Medulla oblongata (tissue), 1 donor: Measurements from ENCODE around the gene APOBEC3B.
"Not testable (repeated sequence)": the region's sequence is repeated elsewhere in the genome, so short reads cannot be mapped to it uniquely, and the experiment has no call there.

ENCODE experiments used
- DNase-seq: peaks from one replicate; pipeline ENCODE4 v3.0.0-alpha.2; 2015; ENCODE audit errors: extremely low spot score

The APOBEC3B gene

DNA sequence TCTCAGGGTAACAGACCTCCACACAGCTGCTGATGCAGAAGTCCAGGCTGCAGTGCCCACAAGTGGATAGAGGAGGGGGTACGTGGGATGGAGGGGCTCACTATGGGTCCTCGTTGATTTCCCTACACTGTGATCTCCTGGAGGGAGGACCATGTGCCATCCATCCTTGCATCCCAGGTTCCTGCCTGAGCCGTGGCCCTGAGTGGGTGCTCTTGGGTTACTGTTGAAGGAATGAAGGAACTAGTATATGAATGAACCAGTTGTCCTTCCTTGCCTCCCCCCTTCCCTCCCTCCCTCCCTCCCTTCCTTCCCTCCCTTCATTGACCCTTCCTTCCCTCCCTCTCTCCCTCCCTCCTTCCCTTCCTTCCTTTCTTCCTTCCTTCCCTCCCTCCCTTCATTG is 15.4 kb downstream of the APOBEC3B start:
- no peak for DNase-seq

- peak; percentile 83 for DNase-seq
Measured at GRCh38 chr22:39003165-39003638, 21.1 kb downstream of the APOBEC3B start.

DNA sequence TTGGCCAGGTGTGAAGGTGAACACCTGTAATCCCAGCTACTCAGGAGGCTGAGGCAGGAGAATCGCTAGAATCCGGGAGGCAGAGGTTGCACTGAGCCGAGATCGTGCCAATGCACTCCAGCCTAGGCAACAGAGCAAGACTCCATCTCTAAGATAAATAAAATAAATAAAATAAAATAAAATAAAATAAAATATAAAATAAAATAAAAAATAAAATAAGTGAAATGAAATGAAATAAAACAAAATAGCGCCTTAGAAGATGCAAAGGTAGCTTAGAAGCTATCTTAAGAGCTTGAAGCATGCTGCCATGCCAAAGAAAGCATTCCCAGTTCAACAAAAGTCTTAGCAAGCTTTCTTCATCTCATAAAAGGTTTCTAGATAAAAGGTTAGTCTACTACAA is 25.0 kb downstream of the APOBEC3B start:
- DNase-seq = no peak

DNA sequence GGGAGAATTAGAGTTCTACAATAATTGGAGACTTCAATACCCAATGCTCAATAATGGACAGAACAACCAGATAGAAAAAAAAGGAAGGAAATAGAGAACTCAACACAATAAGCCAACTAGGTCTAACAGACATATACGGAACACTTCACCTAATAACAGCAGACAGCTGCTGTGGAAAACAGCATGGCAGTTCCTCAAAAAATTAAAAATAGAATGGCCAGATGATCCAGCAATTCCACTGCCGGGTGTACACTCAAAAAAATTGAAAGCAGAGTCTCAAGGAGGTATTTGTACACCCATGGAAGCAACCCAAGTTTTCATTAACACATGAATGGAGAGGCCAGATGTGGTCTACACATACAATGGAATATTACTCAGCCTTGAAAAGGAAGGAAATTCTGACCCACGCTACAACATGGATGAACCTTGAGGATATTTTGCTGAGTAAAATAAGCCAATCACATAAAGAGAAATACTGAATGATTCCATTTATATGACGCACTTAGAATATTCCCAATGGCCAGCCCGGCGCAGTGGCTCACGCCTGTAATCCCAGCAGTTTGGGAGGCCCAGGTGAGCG is 26.2 kb downstream of the APOBEC3B start:
- DNase-seq = not testable (repeated sequence)

DNA sequence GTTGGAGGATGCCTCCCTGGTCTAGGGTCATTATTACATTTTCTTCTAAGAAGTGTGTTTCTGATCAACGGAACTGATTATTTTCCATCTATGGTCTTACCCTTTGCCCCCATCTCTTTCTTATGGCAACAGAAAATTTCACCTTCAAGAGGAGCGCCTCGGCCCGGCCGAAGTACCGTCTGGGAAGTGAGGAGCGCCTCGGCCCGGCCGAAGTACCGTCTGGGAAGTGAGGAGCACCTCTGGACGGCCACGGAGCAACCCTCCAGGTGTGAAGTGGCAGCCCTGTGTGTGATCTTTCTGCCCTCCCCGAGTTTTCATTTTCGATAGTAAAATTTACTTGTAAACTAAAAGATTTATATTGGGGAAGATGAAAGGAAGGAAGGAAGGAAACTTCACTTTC is 28.8 kb downstream of the APOBEC3B start:
- no peak for DNase-seq

GRCh38 chr22:39012533-39013511 is 30.7 kb downstream of the APOBEC3B start:
- no peak for DNase-seq

GRCh38 chr22:39013561-39013941 is 31.4 kb downstream of the APOBEC3B start:
- not testable (repeated sequence) for DNase-seq

GRCh38 chr22:39013942-39014722 is 32.0 kb downstream of the APOBEC3B start, which contains the start of gene APOBEC3C:
Gene APOBEC3C (plus strand): TSS chr22:39014257. CDS start chr22:39014363, 106 bp downstream.
- DNase-seq = peak; percentile 76

- DNase-seq = not testable (repeated sequence)
Measured at GRCh38 chr22:39014723-39015121, 32.6 kb downstream of the APOBEC3B start.

GRCh38 chr22:39016592-39016991 is 34.4 kb downstream of the APOBEC3B start:
- DNase-seq = no peak

DNA sequence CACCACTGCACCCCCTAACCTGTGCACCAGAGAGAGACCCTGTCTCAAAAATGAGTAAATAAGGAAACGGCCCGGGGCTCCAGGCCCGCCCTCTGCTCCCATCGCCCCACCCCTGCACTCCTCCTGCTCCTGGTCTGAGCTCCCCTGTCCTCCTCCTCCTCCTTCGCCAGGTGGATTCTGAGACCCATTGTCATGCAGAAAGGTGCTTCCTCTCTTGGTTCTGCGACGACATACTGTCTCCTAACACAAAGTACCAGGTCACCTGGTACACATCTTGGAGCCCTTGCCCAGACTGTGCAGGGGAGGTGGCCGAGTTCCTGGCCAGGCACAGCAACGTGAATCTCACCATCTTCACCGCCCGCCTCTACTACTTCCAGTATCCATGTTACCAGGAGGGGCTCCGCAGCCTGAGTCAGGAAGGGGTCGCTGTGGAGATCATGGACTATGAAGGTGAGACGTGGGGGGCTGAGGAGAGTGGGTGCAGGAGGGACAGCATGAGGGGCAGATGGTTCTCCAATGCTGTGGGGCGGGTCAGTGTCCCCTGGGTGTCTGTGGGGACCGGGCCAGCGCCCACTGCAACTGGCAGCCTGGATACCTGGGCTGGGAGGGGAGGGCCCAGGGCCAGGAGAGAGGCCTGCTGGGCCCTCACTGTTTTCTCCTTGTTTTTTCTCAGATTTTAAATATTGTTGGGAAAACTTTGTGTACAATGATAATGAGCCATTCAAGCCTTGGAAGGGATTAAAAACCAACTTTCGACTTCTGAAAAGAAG is 35.6 kb downstream of the APOBEC3B start:
- DNase-seq = no peak

DNA sequence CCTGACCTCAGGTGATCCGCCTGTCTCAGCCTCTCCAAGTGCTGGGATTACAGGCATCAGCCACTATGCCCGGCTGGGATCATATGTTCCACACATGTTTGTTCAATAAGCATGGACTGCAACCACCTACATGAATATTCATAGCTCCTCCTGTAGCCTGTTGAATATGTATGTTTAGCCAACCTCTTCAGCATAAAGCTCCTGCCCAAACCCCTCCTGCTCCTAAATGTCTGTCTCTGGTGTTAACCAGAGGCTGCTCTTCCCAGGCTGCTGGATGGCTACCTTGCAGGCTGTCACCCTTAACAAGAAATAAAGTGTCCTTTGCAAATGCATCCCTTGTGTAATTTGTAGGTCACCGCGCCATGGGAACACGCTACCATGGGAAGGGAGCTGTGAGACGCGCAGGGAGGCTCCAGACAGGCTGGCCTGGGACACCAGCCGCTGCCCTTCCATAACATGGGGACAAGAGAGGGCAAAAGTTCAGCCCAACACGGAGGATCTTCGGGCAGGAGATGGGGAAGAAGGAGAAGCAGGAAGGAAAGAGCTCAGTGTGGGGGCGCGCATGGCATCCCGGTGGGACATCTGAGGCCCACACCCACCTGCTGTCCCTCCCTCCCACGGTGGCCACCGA is 38.0 kb downstream of the APOBEC3B start:
- not testable (repeated sequence) for DNase-seq

DNA sequence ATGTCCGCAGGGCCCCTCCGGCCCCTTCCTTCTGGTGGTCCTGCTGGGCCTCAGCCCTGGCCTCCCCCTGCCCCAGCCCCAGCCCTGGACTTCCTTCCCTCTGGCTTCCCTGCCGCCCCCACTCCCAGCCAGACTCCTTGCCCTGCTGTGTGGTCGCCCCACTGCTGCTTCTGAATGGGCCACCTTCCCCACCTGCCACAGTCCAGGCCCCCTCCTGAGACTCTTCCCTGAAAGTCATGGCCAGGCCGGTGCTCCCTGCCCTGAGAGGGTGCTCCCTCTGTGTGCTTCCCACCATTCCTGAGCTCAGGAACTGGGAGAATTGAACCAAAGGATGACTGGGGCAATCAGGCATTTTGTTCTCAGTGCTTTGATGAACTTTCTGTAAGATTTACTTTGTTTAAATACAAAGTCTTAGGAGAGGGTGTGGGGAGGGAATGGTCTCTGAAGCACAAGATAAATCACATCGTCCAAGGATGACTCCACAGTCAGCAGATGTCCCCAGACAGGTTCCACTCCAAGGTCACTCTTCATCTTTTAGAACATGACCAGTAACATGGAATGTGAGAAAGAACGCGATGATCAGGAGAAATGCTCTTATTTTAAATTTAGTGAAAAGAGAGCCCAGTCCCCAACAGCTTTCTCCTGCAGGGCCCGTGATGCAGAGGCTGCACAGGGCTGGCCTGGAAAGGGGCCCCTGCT is 39.6 kb downstream of the APOBEC3B start:
- no peak for DNase-seq

- DNase-seq = no peak
Measured at GRCh38 chr22:39024519-39025308, 42.6 kb downstream of the APOBEC3B start.

GRCh38 chr22:39026509-39027150 is 44.5 kb downstream of the APOBEC3B start:
- DNase-seq = no peak

DNA sequence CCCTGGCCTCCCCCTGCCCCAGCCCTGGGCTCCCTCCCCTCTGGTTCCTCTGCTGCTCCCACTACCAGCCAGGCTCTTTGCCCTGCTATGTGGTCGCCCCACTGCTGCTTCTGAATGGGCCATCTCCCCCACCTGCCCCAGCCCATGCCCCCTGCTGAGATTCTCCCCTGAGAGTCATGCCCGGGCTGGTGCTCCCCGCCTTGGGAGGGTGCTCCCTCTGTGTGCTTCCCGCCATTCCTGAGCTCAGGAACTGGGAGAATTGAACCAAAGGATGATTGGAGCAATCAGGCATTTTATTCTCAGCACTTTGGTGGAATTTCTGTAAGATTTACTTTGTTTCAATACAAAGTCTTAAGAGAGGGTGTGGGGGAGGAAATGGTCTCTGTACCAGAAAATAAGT is 45.6 kb downstream of the APOBEC3B start:
- no peak for DNase-seq

DNA sequence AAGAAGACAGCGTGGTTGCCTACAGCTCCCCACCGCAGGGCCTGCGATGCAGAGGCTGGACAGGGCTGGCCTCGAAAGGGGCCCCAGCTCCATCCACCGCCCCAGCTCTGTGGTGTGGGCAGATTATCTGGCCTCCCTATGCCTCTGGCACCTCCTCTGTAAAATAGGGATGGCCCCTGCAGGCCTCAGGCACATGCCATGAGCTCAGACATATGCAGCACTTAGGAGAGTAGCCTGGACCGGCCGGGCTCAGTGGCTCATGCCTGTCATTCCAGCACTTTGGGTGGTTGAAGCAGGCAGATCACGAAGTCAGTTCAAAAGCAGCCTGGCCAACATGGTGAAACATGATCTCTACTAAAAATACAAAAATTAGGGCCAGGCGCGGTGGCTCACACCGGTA is 46.1 kb downstream of the APOBEC3B start:
- no peak for DNase-seq

- no peak for DNase-seq
Measured at GRCh38 chr22:39029227-39029626, 47.1 kb downstream of the APOBEC3B start.

- no peak for DNase-seq
Measured at GRCh38 chr22:39030705-39031104, 48.6 kb downstream of the APOBEC3B start.
